SU-DHL-6 (cell line): ENCODE measurements around the gene LDAH.

ENCODE experiments used
- H2AFZ ChIP-seq: fragments of 200-600 bp; sonication (generic); 2 replicates; pipeline ENCODE4 v1.6.1; 2014; ENCODE audit warnings: low read depth, mild to moderate bottlenecking, moderate library complexity, mixed read lengths, antibody characterized with exemption, low read length; ENCODE audit not compliant: severe bottlenecking
- H3F3A ChIP-seq: fragments of 200-600 bp; shearing (Covaris generic); 2 replicates; pipeline ENCODE4 v1.6.0; 2016; ENCODE audit warnings: antibody characterized with exemption, mild to moderate bottlenecking; ENCODE audit not compliant: insufficient read depth
- H3K27ac ChIP-seq: fragments of 200-600 bp; sonication (generic); 2 replicates; pipeline ENCODE4 v1.5.1; 2016; ENCODE audit warnings: low read depth, mild to moderate bottlenecking, low read length, moderate library complexity, mixed read lengths
- H3K27me3 ChIP-seq: fragments of 200-600 bp; sonication (generic), shearing (Covaris generic); 2 replicates; pipeline ENCODE4 v1.6.0; 2014; ENCODE audit warnings: mild to moderate bottlenecking, low read length
- H3K36me3 ChIP-seq: fragments of 200-600 bp; sonication (generic); 2 replicates; pipeline ENCODE4 v1.6.1; 2014; ENCODE audit warnings: mild to moderate bottlenecking, low read length, mixed read lengths
- H3K4me2 ChIP-seq: fragments of 300-600, 200-600 bp; shearing (Covaris generic), sonication (generic); 2 replicates; pipeline ENCODE4 v1.6.0; 2014; ENCODE audit warnings: low read length, low read depth, mild to moderate bottlenecking; ENCODE audit not compliant: poor library complexity, severe bottlenecking
- H3K4me3 ChIP-seq: fragments of 200-600 bp; sonication (generic); 2 replicates; pipeline ENCODE4 v1.5.1; 2014; ENCODE audit warnings: antibody characterized with exemption, low read length, mild to moderate bottlenecking, mixed read lengths; ENCODE audit not compliant: insufficient read depth, poor library complexity, severe bottlenecking
- H3K79me2 ChIP-seq: fragments of 200-600 bp; sonication (generic); 2 replicates; pipeline ENCODE4 v1.6.1; 2014; ENCODE audit warnings: mild to moderate bottlenecking, low read length, moderate library complexity; ENCODE audit not compliant: insufficient read depth
- H3K9ac ChIP-seq: fragments of 200-600 bp; sonication (generic); 2 replicates; pipeline ENCODE4 v1.7.0; 2014; ENCODE audit warnings: mild to moderate bottlenecking, low read length
- H3K9me2 ChIP-seq: fragments of 200-600 bp; sonication (generic); replicated peaks from 2 replicates; pipeline ENCODE4 v1.6.1; 2014; ENCODE audit warnings: low read length; ENCODE audit not compliant: insufficient read depth
- H3K9me3 ChIP-seq: fragments of 200-600 bp; sonication (generic); 2 replicates; pipeline ENCODE4 v1.6.1; 2014; ENCODE audit warnings: low read length, mixed read lengths; ENCODE audit not compliant: insufficient read depth
- H4K20me1 ChIP-seq: fragments of 200-600 bp; sonication (generic); 2 replicates; pipeline ENCODE4 v1.6.1; 2014; ENCODE audit warnings: low read depth, mild to moderate bottlenecking, antibody characterized with exemption, low read length, moderate library complexity, mixed read lengths
- CTCF ChIP-seq: fragments of 200-600 bp; sonication (generic); IDR thresholded peaks from one replicate; pipeline ENCODE4 v1.5.1; 2017; ENCODE audit warnings: antibody characterized with exemption, mild to moderate bottlenecking, low read length, moderate library complexity; ENCODE audit not compliant: insufficient read depth, poor library complexity, severe bottlenecking
- EZH2phosphoT487 ChIP-seq: fragments of 200-600 bp; sonication (generic), shearing (Covaris generic); conservative IDR thresholded peaks from 2 replicates; pipeline ENCODE4 v1.6.1; 2018; ENCODE audit warnings: mild to moderate bottlenecking, antibody characterized with exemption, low read length, moderate library complexity, mixed read lengths

The LDAH gene

GRCh38 chr2:20666304-20667150 is 156.4 kb downstream of the LDAH start, which contains the start of gene GDF7:
Gene GDF7, plus strand, starts transcription at chr2:20667144. Its CDS starts 96 bp downstream, at chr2:20667240.
- Histone ChIP-seq H3K9me2 (no peaks in the 10 kb centered on the region), H3K36me3 (no peaks in the 10 kb centered on the region), H3K4me2 (peak within 1 kb of the TSS; percentile 55), H4K20me1 (no peaks in the 10 kb centered on the region), H3K9ac (peak within 1 kb of the TSS; percentile 27; the same call in 1 of the 2 replicates), H3K27me3 (no peaks in the 10 kb centered on the region), H2AFZ (peak within 1 kb of the TSS; percentile 70), H3F3A (no peaks in the 10 kb centered on the region), H3K9me3 (no peaks in the 10 kb centered on the region), H3K27ac (no peak within 1 kb of the TSS), H3K4me3 (peak within 1 kb of the TSS; percentile 43), H3K79me2 (no peaks in the 10 kb centered on the region)
- TF ChIP-seq CTCF (no peak), EZH2phosphoT487 (no peak)

- TF ChIP-seq CTCF, result no peak
- TF ChIP-seq EZH2phosphoT487, result peak; percentile 84; the same call in 1 of the 2 replicates
- peak overlapping the region; percentile 43 for H3K4me3 ChIP-seq
- no peaks in the 10 kb centered on the region for H3K36me3 ChIP-seq
- no peaks in the 10 kb centered on the region for H3K9me2 ChIP-seq
- peak overlapping the region; percentile 55 for H3K4me2 ChIP-seq
- H2AFZ ChIP-seq, result no peak overlapping the region
- no peaks in the 10 kb centered on the region for H3K79me2 ChIP-seq
- no peaks in the 10 kb centered on the region for H3K27me3 ChIP-seq
- H4K20me1 ChIP-seq, result no peaks in the 10 kb centered on the region
- no peaks in the 10 kb centered on the region for H3F3A ChIP-seq
- peak overlapping the region; percentile 27; the same call in 1 of the 2 replicates for H3K9ac ChIP-seq
- no peaks in the 10 kb centered on the region for H3K9me3 ChIP-seq
- H3K27ac ChIP-seq, result no peak overlapping the region
Measured at GRCh38 chr2:20666005-20666303, 156.9 kb downstream of the LDAH start.

GRCh38 chr2:20665243-20666004 is 157.5 kb downstream of the LDAH start:
- TF ChIP-seq EZH2phosphoT487 (no peak), CTCF (no peak)
- H3K27me3 ChIP-seq, result no peaks in the 10 kb centered on the region
- H3K79me2 ChIP-seq, result no peaks in the 10 kb centered on the region
- H4K20me1 ChIP-seq, result no peaks in the 10 kb centered on the region
- H2AFZ ChIP-seq, result no peak overlapping the region
- no peaks in the 10 kb centered on the region for H3K9me2 ChIP-seq
- H3K4me2 ChIP-seq, result no peak overlapping the region
- H3F3A ChIP-seq, result no peaks in the 10 kb centered on the region
- H3K9ac ChIP-seq, result no peak overlapping the region
- no peak overlapping the region for H3K4me3 ChIP-seq
- H3K27ac ChIP-seq, result no peak overlapping the region
- H3K9me3 ChIP-seq, result no peaks in the 10 kb centered on the region
- H3K36me3 ChIP-seq, result no peaks in the 10 kb centered on the region
